ENCODE measurements around the gene CNP. TPM values are rescaled to one million over a fixed set of nuclear protein-coding genes. Genes with fewer than 3 reads are reported as not detected.

CNP gene
- total and polyA plus RNA-seq, 2 of the 8 experiments (the other 6 are each of a cell fraction or from before 2014, with no cell fraction given), result 21.9 to 60.6 TPM

DNA sequence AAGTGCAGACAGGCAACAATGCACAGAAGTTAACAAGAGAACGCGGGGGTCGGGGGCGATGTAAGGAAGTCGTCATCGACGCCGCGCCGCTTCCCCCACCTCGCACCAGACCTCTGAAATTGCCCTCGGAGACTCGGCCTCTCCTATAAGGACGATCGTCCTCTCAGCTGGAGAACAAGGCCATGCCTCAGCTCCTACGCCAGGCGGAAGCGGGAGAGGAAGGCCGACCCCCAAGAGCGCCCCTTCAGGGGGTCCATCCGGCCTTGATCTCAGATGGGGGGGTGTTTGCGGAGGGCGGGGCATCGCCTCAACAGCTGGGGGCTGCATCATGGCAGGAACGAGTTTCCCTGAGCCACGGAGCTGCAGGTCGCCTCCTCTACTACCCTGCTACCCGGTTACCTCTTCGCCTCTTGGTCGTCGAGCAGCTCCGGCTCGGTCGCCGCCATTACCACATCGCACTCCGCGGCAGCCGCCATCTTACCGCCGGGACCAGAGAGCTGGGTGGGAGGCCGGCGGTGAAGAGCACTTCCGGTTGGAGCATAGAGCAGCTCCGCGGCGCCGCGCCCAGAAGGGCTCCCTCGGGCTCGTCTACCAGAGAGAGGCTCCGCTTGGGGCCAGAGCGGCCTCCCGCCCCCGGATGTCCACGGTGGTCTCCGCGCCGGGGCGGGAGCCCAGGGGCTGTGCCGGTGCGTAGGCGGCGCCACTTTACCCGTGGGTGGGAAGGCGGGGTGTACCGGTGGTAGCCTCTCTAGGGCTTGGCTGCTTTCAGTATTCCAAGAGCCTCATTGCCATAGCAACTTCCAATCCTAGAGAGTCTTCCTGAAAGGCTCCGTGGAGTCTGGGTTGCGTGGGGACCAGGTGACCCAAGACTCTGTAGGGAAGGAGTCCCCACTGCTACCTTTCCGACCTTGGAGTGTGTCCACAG is 50.6 kb downstream of the CNP start, which contains the start of gene DNAJC7 (continued):
- TF ChIP-seq, protein P1, sequence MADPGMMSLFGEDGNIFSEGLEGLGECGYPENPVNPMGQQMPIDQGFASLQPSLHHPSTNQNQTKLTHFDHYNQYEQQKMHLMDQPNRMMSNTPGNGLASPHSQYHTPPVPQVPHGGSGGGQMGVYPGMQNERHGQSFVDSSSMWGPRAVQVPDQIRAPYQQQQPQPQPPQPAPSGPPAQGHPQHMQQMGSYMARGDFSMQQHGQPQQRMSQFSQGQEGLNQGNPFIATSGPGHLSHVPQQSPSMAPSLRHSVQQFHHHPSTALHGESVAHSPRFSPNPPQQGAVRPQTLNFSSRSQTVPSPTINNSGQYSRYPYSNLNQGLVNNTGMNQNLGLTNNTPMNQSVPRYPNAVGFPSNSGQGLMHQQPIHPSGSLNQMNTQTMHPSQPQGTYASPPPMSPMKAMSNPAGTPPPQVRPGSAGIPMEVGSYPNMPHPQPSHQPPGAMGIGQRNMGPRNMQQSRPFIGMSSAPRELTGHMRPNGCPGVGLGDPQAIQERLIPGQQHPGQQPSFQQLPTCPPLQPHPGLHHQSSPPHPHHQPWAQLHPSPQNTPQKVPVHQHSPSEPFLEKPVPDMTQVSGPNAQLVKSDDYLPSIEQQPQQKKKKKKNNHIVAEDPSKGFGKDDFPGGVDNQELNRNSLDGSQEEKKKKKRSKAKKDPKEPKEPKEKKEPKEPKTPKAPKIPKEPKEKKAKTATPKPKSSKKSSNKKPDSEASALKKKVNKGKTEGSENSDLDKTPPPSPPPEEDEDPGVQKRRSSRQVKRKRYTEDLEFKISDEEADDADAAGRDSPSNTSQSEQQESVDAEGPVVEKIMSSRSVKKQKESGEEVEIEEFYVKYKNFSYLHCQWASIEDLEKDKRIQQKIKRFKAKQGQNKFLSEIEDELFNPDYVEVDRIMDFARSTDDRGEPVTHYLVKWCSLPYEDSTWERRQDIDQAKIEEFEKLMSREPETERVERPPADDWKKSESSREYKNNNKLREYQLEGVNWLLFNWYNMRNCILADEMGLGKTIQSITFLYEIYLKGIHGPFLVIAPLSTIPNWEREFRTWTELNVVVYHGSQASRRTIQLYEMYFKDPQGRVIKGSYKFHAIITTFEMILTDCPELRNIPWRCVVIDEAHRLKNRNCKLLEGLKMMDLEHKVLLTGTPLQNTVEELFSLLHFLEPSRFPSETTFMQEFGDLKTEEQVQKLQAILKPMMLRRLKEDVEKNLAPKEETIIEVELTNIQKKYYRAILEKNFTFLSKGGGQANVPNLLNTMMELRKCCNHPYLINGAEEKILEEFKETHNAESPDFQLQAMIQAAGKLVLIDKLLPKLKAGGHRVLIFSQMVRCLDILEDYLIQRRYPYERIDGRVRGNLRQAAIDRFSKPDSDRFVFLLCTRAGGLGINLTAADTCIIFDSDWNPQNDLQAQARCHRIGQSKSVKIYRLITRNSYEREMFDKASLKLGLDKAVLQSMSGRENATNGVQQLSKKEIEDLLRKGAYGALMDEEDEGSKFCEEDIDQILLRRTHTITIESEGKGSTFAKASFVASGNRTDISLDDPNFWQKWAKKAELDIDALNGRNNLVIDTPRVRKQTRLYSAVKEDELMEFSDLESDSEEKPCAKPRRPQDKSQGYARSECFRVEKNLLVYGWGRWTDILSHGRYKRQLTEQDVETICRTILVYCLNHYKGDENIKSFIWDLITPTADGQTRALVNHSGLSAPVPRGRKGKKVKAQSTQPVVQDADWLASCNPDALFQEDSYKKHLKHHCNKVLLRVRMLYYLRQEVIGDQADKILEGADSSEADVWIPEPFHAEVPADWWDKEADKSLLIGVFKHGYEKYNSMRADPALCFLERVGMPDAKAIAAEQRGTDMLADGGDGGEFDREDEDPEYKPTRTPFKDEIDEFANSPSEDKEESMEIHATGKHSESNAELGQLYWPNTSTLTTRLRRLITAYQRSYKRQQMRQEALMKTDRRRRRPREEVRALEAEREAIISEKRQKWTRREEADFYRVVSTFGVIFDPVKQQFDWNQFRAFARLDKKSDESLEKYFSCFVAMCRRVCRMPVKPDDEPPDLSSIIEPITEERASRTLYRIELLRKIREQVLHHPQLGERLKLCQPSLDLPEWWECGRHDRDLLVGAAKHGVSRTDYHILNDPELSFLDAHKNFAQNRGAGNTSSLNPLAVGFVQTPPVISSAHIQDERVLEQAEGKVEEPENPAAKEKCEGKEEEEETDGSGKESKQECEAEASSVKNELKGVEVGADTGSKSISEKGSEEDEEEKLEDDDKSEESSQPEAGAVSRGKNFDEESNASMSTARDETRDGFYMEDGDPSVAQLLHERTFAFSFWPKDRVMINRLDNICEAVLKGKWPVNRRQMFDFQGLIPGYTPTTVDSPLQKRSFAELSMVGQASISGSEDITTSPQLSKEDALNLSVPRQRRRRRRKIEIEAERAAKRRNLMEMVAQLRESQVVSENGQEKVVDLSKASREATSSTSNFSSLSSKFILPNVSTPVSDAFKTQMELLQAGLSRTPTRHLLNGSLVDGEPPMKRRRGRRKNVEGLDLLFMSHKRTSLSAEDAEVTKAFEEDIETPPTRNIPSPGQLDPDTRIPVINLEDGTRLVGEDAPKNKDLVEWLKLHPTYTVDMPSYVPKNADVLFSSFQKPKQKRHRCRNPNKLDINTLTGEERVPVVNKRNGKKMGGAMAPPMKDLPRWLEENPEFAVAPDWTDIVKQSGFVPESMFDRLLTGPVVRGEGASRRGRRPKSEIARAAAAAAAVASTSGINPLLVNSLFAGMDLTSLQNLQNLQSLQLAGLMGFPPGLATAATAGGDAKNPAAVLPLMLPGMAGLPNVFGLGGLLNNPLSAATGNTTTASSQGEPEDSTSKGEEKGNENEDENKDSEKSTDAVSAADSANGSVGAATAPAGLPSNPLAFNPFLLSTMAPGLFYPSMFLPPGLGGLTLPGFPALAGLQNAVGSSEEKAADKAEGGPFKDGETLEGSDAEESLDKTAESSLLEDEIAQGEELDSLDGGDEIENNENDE (IDR thresholded peaks at IDR 0.05; ENCODE audit: insufficient replicate concordance, low read length), result no peak
- TF ChIP-seq, protein P2, sequence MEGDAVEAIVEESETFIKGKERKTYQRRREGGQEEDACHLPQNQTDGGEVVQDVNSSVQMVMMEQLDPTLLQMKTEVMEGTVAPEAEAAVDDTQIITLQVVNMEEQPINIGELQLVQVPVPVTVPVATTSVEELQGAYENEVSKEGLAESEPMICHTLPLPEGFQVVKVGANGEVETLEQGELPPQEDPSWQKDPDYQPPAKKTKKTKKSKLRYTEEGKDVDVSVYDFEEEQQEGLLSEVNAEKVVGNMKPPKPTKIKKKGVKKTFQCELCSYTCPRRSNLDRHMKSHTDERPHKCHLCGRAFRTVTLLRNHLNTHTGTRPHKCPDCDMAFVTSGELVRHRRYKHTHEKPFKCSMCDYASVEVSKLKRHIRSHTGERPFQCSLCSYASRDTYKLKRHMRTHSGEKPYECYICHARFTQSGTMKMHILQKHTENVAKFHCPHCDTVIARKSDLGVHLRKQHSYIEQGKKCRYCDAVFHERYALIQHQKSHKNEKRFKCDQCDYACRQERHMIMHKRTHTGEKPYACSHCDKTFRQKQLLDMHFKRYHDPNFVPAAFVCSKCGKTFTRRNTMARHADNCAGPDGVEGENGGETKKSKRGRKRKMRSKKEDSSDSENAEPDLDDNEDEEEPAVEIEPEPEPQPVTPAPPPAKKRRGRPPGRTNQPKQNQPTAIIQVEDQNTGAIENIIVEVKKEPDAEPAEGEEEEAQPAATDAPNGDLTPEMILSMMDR (IDR thresholded peaks at IDR 0.05; ENCODE audit: control extremely low read depth in 1 of 3, insufficient read depth in 1 of 3, low read depth in 1 of 3, low read length in 3 of 3), result 0 out of 4 replicates have a peak, but pooled peaks of 1 of the 3 experiments have one; percentile 14
- TF ChIP-seq YY1 (IDR thresholded peaks at IDR 0.05; ENCODE audit: low read depth, low read length) (peak; percentile 98), GABPA (IDR thresholded peaks at IDR 0.05; ENCODE audit: borderline replicate concordance, insufficient read depth, low read length) (peak; percentile 86)
- TF ChIP-seq, protein P3, sequence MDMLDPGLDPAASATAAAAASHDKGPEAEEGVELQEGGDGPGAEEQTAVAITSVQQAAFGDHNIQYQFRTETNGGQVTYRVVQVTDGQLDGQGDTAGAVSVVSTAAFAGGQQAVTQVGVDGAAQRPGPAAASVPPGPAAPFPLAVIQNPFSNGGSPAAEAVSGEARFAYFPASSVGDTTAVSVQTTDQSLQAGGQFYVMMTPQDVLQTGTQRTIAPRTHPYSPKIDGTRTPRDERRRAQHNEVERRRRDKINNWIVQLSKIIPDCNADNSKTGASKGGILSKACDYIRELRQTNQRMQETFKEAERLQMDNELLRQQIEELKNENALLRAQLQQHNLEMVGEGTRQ (IDR thresholded peaks at IDR 0.05; ENCODE audit: low read length), result no peak

Data from H1 (cell line).